Suprapubic skin (tissue), 4 donors: ENCODE results near the gene ELMO1. TPM values are rescaled to one million over a fixed set of nuclear protein-coding genes. Genes with fewer than 3 reads are reported as not detected.

Experiments used
- DNase-seq, 2 donors: peaks; one replicate each; pipeline ENCODE4 v3.0.0-alpha.2; 2019; ENCODE audit warnings: low spot score in 2 of 2
- H3K27ac ChIP-seq: fragments of 200-600 bp; sonication (generic); one replicate; pipeline ENCODE4 v1.5.1; 2019
- H3K27me3 ChIP-seq: fragments of 200-600 bp; sonication (generic); one replicate; pipeline ENCODE4 v1.5.1; 2019
- H3K36me3 ChIP-seq: fragments of 200-600 bp; sonication (generic); one replicate; pipeline ENCODE4 v1.5.1; 2019
- H3K4me1 ChIP-seq: fragments of 200-600 bp; sonication (generic); one replicate; pipeline ENCODE4 v1.5.1; 2019
- H3K4me3 ChIP-seq: fragments of 200-600 bp; sonication (generic); one replicate; pipeline ENCODE4 v1.5.1; 2019; ENCODE audit warnings: mild to moderate bottlenecking
- H3K9me3 ChIP-seq: fragments of 200-600 bp; sonication (generic); one replicate; pipeline ENCODE4 v1.5.1; 2019
- EP300 ChIP-seq: sonication (generic); formaldehyde crosslinking; IDR thresholded peaks from one replicate; pipeline ENCODE4 v1.6.1; 2017; ENCODE audit warnings: antibody characterized with exemption
- POLR2A ChIP-seq, 2 donors: fragments of 450-650 bp; IDR thresholded peaks; one replicate each; pipeline ENCODE4 v1.6.1; 2017; ENCODE audit warnings: antibody characterized with exemption in 2 of 2, mild to moderate bottlenecking in 2 of 2, moderate library complexity in 2 of 2
- POLR2AphosphoS5 ChIP-seq, 3 donors: sonication (generic); formaldehyde crosslinking; IDR thresholded peaks; one replicate each; pipeline ENCODE4 v1.6.1; 2017; ENCODE audit warnings: antibody characterized with exemption in 3 of 3
- WGBS: methylation state at CpG from one replicate; pipeline ENCODE4 v1.1.5; 2018; 5-methylcytosine and 5-hydroxymethylcytosine counted together
- total RNA-seq, 4 donors: library from RNA; depleted of rRNA; stranded (reverse); fragments of >200 nt; gene quantifications; one replicate each; pipeline ENCODE4 v1.1.0, GENCODE V29; 2016
- TF ChIP-seq, protein P1 (sequence below), 2 donors: fragments of 200-600 bp in 1 of 2; fragments of 450-650 bp in 1 of 2; sonication (generic) in 1 of 2; IDR thresholded peaks; one replicate each; pipeline ENCODE4 v1.5.1; 2016 to 2019; ENCODE audit warnings: antibody characterized with exemption in 2 of 2, mild to moderate bottlenecking in 1 of 2, moderate library complexity in 1 of 2

Gene ELMO1
- total RNA-seq, 4 donors from 2014 or later: 9.8 to 49.6 (median 22.2) TPM

DNA sequence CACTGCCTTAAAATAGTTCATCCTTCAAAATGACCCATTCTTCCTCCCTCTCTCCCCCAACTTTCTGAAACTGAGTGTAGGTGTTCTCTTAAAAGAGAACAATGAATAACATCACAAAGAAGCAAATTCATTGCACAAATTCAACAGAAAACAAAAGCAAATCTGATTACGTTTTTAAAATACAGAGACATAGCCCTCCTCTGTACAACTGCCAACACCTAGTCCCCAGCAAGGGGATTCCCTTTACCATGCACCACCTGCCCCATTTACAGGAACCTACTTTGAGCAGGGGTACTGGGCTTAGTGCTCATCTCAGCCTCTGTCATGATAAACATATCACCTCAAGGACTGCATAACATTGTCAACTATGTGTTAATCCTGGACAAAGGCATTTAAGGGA lies 421.6 kb downstream of the ELMO1 start:
- Histone ChIP-seq H3K9me3 (no peaks in the 10 kb centered on the region), H3K4me1 (peaks cover 12% of the 10 kb centered on the region), H3K27ac (no peak overlapping the region), H3K36me3 (no peaks in the 10 kb centered on the region), H3K27me3 (no peaks in the 10 kb centered on the region), H3K4me3 (no peak overlapping the region)
- no peak for DNase-seq
- WGBS: 74% methylated on average over 1 of the region's 1 CpG
- no peak for TF ChIP-seq EP300
- TF ChIP-seq POLR2AphosphoS5 (IDR thresholded peaks at IDR 0.05): no peak
- TF ChIP-seq, protein P1, sequence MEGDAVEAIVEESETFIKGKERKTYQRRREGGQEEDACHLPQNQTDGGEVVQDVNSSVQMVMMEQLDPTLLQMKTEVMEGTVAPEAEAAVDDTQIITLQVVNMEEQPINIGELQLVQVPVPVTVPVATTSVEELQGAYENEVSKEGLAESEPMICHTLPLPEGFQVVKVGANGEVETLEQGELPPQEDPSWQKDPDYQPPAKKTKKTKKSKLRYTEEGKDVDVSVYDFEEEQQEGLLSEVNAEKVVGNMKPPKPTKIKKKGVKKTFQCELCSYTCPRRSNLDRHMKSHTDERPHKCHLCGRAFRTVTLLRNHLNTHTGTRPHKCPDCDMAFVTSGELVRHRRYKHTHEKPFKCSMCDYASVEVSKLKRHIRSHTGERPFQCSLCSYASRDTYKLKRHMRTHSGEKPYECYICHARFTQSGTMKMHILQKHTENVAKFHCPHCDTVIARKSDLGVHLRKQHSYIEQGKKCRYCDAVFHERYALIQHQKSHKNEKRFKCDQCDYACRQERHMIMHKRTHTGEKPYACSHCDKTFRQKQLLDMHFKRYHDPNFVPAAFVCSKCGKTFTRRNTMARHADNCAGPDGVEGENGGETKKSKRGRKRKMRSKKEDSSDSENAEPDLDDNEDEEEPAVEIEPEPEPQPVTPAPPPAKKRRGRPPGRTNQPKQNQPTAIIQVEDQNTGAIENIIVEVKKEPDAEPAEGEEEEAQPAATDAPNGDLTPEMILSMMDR (IDR thresholded peaks at IDR 0.05): no peak
- no peak for TF ChIP-seq POLR2A (IDR thresholded peaks at IDR 0.05)

GRCh38 chr7:37018954-37019353 lies 429.7 kb downstream of the ELMO1 start:
- H3K4me3 ChIP-seq: no peak overlapping the region
- no peaks in the 10 kb centered on the region for H3K36me3 ChIP-seq
- 86% methylated on average over 2 of the region's 2 CpGs for WGBS
- H3K27me3 ChIP-seq: no peaks in the 10 kb centered on the region
- H3K9me3 ChIP-seq: no peaks in the 10 kb centered on the region
- TF ChIP-seq, protein P1 (IDR thresholded peaks at IDR 0.05): no peak
- TF ChIP-seq POLR2AphosphoS5 (IDR thresholded peaks at IDR 0.05) (no peak), EP300 (no peak), POLR2A (IDR thresholded peaks at IDR 0.05) (no peak)
- no peaks in the 10 kb centered on the region for H3K4me1 ChIP-seq
- no peak overlapping the region for H3K27ac ChIP-seq
- no peak for DNase-seq

DNA sequence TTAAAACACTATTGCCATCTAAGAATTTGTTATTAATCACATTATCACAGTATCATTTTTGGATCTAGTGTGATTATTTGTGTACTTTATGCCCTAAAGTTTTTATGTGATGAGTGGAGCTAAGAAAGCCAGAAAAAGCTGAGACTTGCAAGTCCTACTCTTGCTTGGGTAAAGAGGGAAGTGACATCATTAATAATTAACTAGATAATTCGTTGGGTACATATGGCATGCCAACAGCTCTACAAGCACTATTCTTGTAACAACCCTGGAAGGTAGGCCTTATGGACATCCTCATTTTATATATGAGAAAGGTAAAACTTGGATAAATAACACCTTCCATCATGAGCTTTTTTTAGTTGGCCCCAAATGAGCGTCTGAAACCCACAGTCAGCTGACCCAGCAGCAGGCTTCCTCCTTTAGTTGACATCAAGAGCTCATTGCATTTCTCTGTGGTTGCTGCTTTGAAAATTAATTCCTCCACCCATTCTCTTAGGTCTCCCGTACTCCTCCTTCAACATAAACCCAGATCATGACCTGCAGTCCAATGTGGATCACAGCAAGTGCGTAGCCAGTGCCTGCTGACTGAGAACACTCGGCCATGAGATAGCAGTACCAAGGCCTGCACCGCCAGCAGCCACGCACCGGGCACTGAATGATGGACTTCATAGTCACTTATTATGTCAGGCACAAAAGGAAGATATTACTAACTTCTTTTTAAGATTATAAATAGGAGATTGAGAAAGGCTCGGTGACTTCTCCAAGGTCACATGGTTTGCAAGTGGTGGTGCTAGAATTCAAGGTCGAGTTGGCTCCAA lies 432.4 kb downstream of the ELMO1 start:
- H3K4me1 ChIP-seq: no peaks in the 10 kb centered on the region
- H3K36me3 ChIP-seq: no peaks in the 10 kb centered on the region
- no peak overlapping the region for H3K4me3 ChIP-seq
- TF ChIP-seq POLR2A (IDR thresholded peaks at IDR 0.05): no peak
- TF ChIP-seq, protein P1 (IDR thresholded peaks at IDR 0.05): no peak
- no peak for TF ChIP-seq EP300
- no peak for TF ChIP-seq POLR2AphosphoS5 (IDR thresholded peaks at IDR 0.05)
- no peak for DNase-seq
- no peaks in the 10 kb centered on the region for H3K9me3 ChIP-seq
- 84% methylated on average over 10 of the region's 10 CpGs for WGBS
- no peak overlapping the region for H3K27ac ChIP-seq
- no peaks in the 10 kb centered on the region for H3K27me3 ChIP-seq

- H3K9me3 ChIP-seq: no peaks in the 10 kb centered on the region
- H3K4me3 ChIP-seq: no peak overlapping the region
- WGBS: 91% methylated on average over 12 of the region's 12 CpGs
- no peaks in the 10 kb centered on the region for H3K36me3 ChIP-seq
- DNase-seq: no peak
- no peaks in the 10 kb centered on the region for H3K4me1 ChIP-seq
- TF ChIP-seq POLR2A (IDR thresholded peaks at IDR 0.05) (no peak), POLR2AphosphoS5 (IDR thresholded peaks at IDR 0.05) (no peak), EP300 (no peak)
- TF ChIP-seq, protein P1 (IDR thresholded peaks at IDR 0.05): no peak
- no peaks in the 10 kb centered on the region for H3K27me3 ChIP-seq
- no peak overlapping the region for H3K27ac ChIP-seq
Measured at GRCh38 chr7:37015353-37016034, 433.2 kb downstream of the ELMO1 start.

GRCh38 chr7:37013771-37014170 lies 434.9 kb downstream of the ELMO1 start:
- H3K9me3 ChIP-seq: no peaks in the 10 kb centered on the region
- no peak overlapping the region for H3K4me3 ChIP-seq
- no peak for TF ChIP-seq POLR2AphosphoS5 (IDR thresholded peaks at IDR 0.05)
- TF ChIP-seq, protein P1 (IDR thresholded peaks at IDR 0.05): no peak
- TF ChIP-seq POLR2A (IDR thresholded peaks at IDR 0.05): no peak
- no peaks in the 10 kb centered on the region for H3K27me3 ChIP-seq
- DNase-seq: no peak
- H3K36me3 ChIP-seq: no peaks in the 10 kb centered on the region
- WGBS: 86% methylated on average over 4 of the region's 4 CpGs
- no peaks in the 10 kb centered on the region for H3K4me1 ChIP-seq
- H3K27ac ChIP-seq: no peak overlapping the region
